Measurements from ENCODE around the gene RALGAPB. TPM values are rescaled to one million over a fixed set of nuclear protein-coding genes. Genes with fewer than 3 reads are reported as not detected.

Gene RALGAPB
- total and polyA plus RNA-seq, 4 donors: 9.0 to 58.5 (median 21.3) TPM

DNA sequence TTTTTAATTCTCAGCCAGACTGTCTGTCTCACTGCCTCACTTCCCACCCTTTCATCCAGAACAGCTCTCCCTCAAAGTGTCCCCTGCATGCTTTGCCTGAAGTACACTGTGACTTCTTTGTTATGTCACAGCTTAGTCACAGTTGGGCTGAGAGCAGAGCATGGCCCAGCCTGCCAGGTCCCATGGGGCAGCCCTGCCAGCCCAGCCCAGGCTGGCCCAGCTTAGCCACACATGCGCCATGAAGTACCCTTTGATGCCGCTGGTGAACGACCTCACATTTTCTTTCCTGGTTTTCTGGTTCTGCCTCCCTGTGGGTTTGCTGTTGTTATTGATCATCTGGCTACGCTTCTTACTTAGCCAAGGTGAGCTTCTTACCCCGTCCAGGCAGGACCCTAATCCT, 108.4 kb downstream of the RALGAPB start, which contains the start of gene ADIG:
Gene ADIG, plus strand, starts transcription at position 185 of the 400 bp plus-strand sequence. Its CDS starts 54 bp downstream, at position 239.
- H3K36me3 ChIP-seq (ENCODE audit: control insufficient read depth in 4 of 4, insufficient read depth in 4 of 4, low read length in 4 of 4): peaks cover 0 to 6% (median 2%) of the 10 kb centered on the region in 4 donors
- no peak within 1 kb of the TSS for H3K4me3 ChIP-seq
- WGBS, 2 donors: 64 to 72% methylated on average over 5 of the region's 5 CpGs
- peaks cover 0 to 3% (median 0%) of the 10 kb centered on the region in 4 donors for H3K9me3 ChIP-seq (ENCODE audit: control insufficient read depth in 4 of 4, insufficient read depth in 3 of 4, low read length in 3 of 4)
- no peak within 1 kb of the TSS for H3K27ac ChIP-seq (ENCODE audit: low read depth in 1 of 2, low read length in 1 of 2)
- DNase-seq (no peak), ATAC-seq (ENCODE audit: insufficient read depth, low FRiP score) (no peak)
- TF ChIP-seq, protein P1, sequence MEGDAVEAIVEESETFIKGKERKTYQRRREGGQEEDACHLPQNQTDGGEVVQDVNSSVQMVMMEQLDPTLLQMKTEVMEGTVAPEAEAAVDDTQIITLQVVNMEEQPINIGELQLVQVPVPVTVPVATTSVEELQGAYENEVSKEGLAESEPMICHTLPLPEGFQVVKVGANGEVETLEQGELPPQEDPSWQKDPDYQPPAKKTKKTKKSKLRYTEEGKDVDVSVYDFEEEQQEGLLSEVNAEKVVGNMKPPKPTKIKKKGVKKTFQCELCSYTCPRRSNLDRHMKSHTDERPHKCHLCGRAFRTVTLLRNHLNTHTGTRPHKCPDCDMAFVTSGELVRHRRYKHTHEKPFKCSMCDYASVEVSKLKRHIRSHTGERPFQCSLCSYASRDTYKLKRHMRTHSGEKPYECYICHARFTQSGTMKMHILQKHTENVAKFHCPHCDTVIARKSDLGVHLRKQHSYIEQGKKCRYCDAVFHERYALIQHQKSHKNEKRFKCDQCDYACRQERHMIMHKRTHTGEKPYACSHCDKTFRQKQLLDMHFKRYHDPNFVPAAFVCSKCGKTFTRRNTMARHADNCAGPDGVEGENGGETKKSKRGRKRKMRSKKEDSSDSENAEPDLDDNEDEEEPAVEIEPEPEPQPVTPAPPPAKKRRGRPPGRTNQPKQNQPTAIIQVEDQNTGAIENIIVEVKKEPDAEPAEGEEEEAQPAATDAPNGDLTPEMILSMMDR (IDR thresholded peaks at IDR 0.05; ENCODE audit: control extremely low read depth, extremely low read depth): no peak
- no peak within 1 kb of the TSS for H3K9ac ChIP-seq (ENCODE audit: insufficient read depth in 1 of 2, low read length in 2 of 2)
- H3K27me3 ChIP-seq (ENCODE audit: control insufficient read depth in 3 of 3, insufficient read depth in 3 of 3, low read length in 2 of 3): peaks cover 0 to 2% (median 0%) of the 10 kb centered on the region in 3 donors
- no peaks in the 10 kb centered on the region for H3K4me1 ChIP-seq (ENCODE audit: control insufficient read depth in 5 of 5, insufficient read depth in 5 of 5, low read length in 5 of 5)

DNA sequence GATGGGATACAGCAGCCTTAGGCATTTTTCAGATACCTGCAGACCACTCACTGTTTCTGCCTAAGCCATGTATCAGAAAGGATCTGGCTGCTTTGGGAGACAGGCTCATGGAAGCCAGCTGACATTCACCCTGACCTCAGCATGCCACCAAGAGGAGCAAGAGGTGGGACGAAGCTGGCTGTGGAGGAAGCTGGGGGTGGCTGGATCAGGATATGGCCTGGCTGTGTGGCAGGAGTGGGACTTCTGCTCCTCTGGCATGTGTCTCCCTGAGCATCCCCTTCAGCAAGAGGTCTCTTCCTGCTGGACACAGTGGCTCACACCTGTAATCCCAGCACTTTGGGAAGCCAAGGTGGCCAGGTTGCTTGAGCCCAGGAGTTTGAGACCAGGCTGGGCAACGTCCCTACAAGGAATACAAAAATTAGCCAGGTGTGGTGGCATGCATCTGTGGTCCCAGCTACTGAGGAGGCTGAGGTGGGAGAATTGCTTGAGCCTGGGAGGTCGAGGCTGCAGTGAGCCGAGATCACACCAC, 109.3 kb downstream of the RALGAPB start:
- Histone ChIP-seq H3K9ac (ENCODE audit: insufficient read depth in 1 of 2, low read length in 2 of 2) (no peak overlapping the region), H3K36me3 (ENCODE audit: control insufficient read depth in 4 of 4, insufficient read depth in 4 of 4, low read length in 4 of 4) (peaks cover 0 to 3% (median under 1%) of the 10 kb centered on the region in 4 donors), H3K4me3 (no peak overlapping the region), H3K27ac (ENCODE audit: low read depth in 1 of 2, low read length in 1 of 2) (no peak overlapping the region), H3K4me1 (ENCODE audit: control insufficient read depth in 5 of 5, insufficient read depth in 5 of 5, low read length in 5 of 5) (no peaks in the 10 kb centered on the region), H3K27me3 (ENCODE audit: control insufficient read depth in 3 of 3, insufficient read depth in 3 of 3, low read length in 2 of 3) (peaks cover 0 to 2% (median 0%) of the 10 kb centered on the region in 3 donors), H3K9me3 (ENCODE audit: control insufficient read depth in 4 of 4, insufficient read depth in 3 of 4, low read length in 3 of 4) (peaks cover 0 to 3% (median 0%) of the 10 kb centered on the region in 4 donors)
- WGBS, 2 donors: 60 to 71% methylated on average over 4 of the region's 4 CpGs
- TF ChIP-seq, protein P1 (IDR thresholded peaks at IDR 0.05; ENCODE audit: control extremely low read depth, extremely low read depth): no peak
- ATAC-seq (ENCODE audit: insufficient read depth, low FRiP score) (no peak), DNase-seq (no peak)

DNA sequence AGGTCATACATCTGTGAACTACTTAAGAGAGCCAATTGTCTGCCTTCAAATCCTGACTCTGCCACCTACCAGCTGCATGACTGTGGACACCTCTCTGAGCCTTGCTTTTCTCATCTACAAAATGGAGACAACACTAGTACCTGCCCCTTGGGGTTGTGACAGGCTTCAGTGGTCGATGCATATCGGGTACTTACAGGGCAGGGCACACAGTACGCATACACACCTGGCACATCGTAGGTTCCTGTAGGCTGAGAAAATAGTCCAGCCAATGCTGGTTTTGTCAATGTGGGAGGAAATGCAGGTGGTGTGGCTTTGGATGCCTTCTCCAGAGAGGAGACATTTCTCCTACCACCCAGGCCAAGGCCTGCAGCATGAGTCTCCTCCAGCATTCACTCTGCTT, 110.7 kb downstream of the RALGAPB start:
- TF ChIP-seq, protein P1 (IDR thresholded peaks at IDR 0.05; ENCODE audit: control extremely low read depth, extremely low read depth): no peak
- ATAC-seq (ENCODE audit: insufficient read depth, low FRiP score) (no peak), DNase-seq (no peak)
- H3K4me1 ChIP-seq (ENCODE audit: control insufficient read depth in 5 of 5, insufficient read depth in 5 of 5, low read length in 5 of 5): no peaks in the 10 kb centered on the region
- no peak overlapping the region for H3K4me3 ChIP-seq
- no peak overlapping the region for H3K9ac ChIP-seq (ENCODE audit: insufficient read depth in 1 of 2, low read length in 2 of 2)
- peaks cover 0 to 3% (median 0%) of the 10 kb centered on the region in 4 donors for H3K9me3 ChIP-seq (ENCODE audit: control insufficient read depth in 4 of 4, insufficient read depth in 3 of 4, low read length in 3 of 4)
- H3K36me3 ChIP-seq (ENCODE audit: control insufficient read depth in 4 of 4, insufficient read depth in 4 of 4, low read length in 4 of 4): no peaks in the 10 kb centered on the region
- no peak overlapping the region for H3K27ac ChIP-seq (ENCODE audit: low read depth in 1 of 2, low read length in 1 of 2)
- H3K27me3 ChIP-seq (ENCODE audit: control insufficient read depth in 3 of 3, insufficient read depth in 3 of 3, low read length in 2 of 3): peaks cover 0 to 2% (median 0%) of the 10 kb centered on the region in 3 donors
- 86 to 93% methylated on average over 4 of the region's 4 CpGs for WGBS, 2 donors

Measured in lung (tissue), 12 donors.